Inflammatory macrophage treated with lipopolysaccharide for 1 hour (primary cell): Measurements from ENCODE around the gene DLK1.

ENCODE experiments used
- DNase-seq, 2 donors: peaks; one replicate each; pipeline ENCODE4 v3.0.0-alpha.2; 2020 to 2022

DLK1 gene

DNA sequence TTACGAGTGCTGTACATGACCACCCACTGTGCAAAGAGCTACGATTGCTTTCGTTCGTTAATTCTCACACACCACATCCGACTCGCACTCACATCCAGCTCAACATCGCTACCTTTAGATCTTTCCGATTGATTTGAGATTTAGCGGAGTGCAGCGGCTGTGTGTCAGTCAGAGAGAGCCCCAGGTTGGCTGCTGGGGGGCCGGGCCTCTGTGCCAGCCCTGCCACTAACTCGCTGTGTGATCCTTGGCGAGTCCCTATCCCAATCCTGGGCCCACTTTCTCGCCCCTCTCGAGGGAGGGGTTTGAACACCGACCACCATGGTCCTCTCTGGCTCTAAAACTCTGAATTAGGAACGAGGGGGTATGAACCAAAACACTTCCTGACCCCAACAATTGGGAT is 8.6 kb downstream of the DLK1 start:
- no peak for DNase-seq

DNA sequence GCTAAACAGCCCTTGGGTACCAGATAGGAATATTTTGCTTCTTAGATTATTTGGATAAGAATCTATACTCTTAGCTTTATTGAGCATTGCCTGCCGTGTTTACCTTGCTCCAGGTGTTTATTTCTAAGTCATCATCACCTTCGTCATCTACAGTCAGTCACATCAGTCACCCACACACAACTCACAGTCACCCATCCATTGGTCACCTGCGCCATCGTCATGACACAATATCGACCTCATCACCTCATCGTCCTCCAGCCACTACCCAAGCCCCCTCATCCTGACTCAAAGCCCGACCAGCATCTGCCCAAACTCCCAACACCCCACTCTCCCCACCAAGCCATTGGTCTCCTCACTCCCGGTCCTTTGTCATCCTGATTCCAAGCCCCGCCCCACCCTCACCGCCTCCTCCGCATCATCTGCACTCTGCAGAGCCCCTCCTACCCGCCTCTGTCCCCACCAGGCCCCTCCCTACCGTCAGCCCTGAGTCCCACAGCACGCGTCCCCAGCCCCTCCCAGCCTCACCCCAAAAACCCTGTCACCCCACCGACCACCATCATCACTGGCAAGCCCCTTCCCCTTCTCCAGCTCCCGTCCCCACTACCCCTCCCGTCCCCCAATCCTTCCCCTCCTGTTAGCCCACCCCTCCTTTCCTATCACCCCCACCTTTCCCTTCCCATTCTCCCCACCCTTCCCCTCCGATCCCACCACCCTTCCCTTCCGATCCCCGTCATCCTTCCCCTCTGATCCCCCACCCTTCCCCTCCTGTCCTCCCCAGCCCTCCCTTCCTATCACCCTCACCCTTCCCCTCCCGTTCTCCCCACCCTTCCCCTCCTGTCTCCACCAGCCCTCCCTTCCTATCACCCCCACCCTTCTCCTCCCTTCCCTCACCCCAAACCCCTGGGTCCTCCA is 9.8 kb downstream of the DLK1 start:
- DNase-seq, result no peak

DNA sequence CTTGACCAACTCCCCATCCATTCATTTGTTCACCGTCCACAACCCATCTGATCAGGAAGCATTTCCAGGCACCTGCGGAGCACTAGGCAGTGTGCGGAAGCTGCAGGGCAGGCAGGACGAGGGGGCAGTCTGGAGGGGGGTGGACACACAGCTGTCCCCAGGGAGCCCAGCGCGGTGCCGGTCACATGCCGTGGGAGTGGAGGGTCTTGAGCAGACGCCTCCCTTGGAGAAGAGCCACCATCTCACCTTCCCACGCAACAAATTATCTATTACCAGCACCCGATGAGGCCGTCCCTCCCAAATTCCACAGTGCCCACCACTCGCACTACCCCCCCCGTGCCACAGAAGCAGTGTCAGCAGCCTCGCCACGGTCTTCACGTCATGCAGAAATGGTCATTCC is 10.8 kb downstream of the DLK1 start:
- no peak for DNase-seq

DNA sequence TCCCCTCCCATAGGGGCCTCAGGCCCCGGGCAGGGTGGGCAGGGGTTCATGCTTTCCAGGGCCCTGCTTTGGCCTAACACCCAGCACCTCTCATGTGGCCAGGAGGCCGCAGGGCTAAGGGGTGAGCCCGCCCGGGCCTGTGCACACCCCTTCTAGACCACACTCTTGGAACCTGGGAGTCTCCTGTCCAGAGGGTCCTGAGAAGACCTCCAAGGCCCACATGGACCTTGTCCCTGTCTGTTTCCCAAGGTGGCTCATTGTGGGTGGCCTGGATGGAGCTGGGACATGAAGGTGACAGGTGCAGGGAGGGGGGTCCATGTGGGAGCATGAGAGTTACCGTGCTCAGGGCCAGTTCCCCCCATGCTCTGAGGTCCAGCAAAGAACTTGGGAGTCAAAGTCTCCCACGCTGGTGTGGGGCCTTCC is 11.6 kb downstream of the DLK1 start:
- no peak for DNase-seq

DNA sequence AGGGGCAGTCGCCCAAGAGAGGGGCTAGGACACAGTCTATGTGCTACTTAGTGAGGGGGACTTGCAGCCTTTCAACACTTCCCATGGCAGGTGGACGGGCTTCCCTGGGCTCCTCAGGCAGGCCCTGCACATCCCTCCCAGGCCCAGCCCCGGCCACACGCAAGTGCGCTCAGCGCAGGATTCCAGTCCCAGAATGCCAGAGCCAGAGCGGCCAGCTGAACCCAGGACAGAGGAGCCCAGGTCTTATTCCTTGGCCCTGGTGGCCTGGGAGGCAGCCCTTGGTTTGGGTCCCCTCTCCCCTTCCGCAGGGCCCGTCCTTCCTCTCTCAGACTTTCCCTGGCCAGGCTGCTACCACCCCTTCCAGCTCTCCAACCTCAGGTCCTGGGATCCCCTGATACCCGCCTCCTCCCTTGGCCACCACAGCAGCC is 12.0 kb downstream of the DLK1 start:
- DNase-seq, result no peak

DNA sequence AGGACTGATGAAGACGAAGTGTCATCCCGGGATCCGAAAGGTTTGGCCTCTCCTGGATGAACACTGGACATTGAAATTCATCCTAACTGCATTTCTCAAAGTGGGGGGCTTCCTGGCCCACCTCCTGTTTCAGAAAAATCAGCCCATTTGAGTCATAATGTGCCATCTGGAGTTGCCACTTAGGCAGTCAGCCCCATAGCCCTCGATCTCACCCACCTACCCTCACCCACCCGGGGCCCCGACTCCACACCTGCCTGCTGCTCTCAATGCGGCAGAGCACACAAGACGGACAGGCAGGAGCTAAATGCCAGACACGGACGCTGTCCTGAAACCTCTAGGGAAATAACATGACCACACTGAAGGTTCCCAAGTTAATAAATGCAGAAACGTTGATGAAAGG is 12.6 kb downstream of the DLK1 start:
- no peak for DNase-seq

DNA sequence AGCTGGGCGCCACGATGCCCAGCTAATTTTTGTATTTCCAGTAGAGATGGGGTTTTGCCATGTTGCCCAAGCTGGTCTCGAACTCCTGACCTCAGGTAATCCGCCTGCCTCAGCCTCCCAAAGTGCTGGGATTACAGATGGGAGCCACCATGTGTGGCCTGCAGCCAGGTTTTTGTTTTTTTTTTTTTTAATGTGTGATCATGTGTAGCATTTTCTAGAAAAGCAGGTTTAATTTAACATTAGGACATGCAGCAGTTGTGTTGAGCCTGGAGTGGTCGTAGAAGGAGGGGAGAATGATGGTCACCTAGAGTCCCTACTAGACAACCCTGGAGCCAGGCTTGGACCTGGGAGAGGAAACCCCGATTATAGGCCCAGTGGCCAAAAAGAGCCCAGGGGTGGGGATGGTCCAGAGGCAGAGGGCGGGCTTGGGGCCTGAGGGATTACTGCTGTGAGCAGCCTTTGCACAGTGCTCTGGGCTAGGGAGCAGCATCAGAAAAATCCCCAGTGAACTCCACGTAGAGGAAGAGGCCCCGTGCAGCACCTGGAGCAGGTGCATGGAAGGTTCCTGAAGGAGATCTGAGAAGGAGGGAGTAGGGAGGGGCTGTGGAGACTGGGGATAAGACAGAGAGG is 13.6 kb downstream of the DLK1 start:
- no peak for DNase-seq

DNA sequence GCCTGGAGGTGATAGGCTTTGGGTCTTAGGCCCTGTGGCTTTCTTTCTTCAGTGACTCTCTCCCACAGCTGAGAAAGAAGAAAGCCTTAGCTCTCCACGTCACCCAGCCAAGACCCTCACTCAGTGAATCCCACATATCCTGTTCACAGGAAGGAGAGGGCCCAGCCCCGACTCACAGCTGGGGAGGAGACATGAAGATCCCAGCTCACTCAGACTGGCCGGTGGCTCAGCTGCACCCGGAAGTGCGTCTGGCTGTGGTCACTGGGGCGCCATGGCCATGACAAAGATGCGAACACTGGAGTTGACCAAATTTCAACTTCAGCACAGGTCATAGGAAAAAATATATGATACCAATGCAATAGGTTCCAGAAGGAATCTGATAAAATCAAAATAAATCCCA is 14.2 kb downstream of the DLK1 start:
- DNase-seq, result no peak

DNA sequence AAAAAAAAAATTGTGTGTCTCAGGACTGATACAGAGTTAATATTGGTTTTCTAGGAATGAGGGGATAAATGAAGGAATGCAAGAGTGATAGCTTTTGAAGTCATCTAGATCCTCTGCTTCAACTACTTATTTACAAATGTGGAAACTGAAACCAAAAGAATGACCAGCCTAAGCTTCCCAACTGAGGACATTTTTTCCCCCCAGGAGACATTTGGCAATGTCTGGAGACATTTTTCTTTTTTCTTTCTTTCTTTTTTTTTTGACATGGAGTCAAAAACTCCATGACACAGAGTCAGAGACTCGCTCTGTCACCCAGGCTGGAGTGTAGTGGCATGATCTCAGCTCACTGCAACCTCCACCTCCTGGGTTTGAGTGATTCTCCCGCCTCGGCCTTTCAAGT is 15.3 kb downstream of the DLK1 start:
- no peak for DNase-seq

DNA sequence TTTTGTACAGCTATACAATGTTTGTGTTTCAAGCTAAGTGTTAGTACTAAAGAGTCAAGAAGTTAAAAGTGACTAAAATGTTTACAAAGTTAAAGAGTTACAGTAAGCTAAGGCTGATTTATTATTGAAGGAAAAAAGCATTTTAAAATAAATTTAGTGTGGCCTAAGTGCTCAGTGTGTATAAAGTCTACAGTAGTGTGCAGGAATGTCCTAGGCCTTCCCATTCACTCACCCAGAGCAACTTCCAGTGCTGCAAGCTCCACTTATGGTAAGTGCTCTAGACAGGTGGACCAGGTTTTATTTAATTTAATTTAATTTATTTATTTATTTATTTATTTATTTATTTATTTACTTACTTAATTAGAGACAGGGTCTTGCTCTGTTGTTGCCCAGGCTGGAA is 19.6 kb downstream of the DLK1 start:
- no peak for DNase-seq

DNA sequence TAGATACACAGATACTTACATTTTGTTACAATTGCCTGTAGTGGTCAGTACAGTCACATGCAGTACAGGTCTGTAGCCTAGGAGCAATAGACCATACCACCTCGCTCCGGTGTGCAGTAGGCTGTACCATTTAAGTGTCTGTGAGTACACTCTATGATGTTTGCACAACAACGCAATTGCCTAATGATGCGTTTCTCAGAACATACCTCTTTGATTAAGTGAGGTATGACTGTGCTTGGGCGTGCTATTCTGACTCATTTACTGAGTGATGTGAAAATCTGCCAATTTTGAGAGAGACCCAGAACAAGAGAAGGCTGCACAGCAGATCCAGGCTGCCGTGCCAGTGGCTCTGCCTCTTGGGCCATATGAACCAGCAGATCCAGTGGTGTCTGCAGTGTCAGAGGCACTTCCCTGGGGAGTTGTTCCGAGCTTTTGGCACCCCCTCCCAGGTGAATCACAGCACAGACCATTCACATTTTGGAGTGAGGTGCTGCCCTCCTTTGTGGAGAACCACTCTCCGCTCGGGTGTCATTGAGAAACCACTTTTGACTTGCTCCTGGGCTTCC is 20.4 kb downstream of the DLK1 start:
- DNase-seq, result no peak

DNA sequence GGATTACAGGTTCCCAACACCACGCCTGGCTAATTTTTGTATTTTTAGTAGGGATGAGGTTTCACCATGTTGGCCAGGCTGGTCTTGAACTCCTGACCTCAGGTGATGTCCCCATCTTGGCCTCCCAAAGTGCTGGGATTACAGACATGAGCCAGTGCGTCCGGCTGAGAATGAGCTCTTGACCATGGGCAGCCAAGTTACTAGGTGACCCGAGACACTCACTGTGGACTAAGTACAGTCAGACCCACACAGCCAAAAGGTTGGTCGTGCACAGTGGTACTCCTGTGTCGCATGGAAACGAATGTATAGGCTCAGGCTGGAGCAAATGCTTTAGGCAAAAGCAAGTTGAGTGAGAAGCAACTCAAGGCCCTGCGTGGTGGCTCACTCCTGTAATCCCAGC is 21.0 kb downstream of the DLK1 start:
- DNase-seq, result no peak

DNA sequence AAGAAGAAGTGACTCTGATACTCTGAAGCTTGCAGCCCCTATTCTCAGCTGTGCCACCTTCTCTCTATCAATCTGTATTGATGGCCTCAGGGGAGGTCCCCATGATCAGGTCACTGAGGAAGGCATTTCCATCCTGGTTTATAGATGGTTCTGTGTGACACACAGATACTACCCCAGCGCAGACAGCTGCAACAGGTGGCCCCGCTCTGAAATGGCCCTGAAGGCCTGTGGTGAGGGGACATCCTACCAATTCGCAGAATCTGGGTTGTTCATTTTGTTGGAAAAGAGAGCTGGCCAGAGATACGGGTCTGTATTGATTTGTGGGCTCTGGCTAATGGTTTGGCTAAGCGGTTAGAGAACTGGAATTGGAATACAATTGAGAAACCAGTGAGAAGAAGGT is 21.7 kb downstream of the DLK1 start:
- DNase-seq, result no peak

DNA sequence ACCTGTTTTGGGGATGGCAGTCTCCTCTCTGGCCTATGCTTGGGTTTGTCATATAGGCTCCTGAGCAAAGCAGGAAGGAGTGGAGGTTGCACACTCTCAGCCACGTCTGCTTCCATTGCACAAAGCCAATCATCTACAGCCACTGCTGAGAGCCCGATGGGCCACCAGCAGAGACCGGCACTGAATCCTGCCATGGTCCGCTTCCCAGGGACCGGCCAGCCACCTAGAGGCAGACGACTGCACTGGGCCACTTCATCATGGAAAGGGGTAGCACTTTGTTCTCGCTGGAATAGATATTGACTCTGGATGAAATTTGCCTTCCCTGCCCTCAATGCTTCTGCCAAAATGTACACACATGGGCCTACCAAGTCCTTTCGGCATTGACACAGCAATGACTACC is 22.3 kb downstream of the DLK1 start:
- DNase-seq, result no peak

DNA sequence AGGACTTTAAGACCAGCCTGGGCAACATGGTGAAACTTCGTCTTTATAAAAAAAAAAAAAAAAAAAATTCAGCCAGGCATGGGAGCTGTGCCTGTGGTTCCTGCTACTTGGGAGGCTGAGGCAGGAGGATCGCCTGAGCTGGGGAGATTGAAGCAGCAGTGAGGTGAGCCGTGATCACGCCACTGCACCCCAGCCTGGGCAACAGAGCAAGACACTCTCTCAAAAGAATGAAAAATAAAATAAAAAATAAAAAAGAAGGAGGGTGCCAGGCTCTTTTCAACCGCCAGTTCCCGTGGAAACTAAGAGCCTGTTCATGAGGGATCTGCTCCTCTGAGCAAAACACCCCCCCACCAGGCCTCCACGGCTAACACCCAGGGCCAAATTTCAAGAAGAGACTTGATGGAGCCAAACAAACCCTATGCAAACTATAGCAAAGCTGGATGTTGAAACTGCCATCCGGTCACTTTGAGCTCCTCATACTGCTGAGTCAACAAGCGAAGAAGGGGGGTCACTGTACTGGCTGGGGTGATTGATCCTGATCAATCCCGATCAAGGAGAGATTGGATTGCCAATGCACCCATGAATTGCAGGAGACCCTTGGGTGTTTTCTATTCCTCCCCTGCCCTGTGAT is 23.4 kb downstream of the DLK1 start:
- no peak for DNase-seq

DNA sequence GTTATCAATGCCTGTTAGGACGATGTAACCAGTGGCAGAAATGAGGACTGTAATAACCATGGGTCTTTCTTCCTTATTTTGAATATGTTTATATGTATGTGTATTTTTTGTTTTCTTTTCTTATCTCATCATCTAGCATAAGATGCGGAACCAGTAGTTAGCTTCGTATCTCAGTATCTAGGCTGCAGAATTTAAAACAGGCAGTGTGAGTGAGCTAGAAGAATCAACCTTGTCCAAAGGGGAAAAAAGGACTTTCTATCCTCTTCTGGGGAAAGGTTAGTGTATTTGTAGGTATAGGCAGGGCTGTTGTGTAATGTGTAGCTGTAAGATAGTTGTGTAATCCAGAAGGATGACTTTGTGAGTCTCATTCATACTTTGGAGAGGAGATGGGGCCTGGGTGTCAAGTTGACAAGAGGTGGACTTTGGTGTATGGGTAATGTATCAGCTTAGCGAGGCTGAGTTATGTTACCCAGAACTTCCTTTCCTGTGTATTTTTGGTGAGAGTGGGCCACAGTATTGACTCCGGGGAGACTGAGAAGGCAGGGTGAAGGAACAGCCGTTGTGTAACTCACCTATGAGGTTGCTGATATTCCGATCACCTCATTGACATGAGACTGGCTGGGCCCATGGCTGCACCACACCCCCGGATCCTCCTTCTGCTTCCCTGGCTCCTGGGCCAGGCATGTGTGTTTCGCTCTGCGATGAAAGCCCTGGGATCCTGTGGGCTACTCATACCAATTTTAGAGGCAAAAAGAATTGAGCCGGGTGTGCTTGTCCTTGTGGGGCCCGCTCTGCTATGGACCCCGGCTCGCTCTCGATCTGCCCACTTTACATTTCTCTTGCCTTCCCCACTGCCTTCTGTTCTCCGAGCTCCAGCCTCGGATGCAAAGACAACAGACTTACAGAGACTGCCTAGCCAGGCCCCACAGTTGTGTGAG is 24.3 kb downstream of the DLK1 start:
- no peak for DNase-seq

DNA sequence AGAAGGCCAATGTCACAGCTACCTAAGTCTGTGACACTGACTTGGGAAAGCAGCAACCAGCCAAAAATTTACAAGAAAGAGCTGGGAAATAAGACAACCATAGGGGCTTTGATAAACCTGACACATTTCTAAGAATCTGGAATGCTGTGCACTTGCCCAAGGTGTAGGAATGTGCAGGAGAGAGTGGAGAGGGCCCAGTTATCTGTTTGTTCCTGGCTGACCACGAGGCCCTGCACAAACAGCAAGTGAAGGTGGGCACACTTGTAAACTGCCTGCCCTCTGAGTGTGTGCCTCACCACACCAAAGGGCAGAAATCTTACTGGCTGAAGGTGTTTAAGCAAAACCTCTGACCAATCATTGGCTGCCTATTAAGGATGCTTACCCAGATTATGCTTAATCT is 27.3 kb downstream of the DLK1 start:
- no peak for DNase-seq

DNA sequence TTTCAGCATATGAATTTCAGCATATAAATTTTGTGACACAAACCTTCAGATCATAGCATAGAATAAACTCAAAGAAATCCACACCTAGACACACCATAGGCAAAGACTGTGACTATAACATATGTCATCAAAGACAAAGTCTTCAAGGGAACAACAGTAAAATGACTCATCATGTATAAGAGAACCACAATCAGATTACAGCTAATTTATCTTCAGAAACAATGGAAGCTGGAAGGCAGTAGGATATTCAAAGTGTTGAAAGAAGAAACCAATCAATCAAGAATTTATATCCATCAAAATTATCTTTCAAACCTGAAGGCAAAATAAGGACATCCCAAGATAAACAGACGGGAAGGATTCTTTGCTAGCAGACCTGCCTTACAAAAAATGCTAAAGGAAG is 29.0 kb downstream of the DLK1 start:
- DNase-seq, result no peak

DNA sequence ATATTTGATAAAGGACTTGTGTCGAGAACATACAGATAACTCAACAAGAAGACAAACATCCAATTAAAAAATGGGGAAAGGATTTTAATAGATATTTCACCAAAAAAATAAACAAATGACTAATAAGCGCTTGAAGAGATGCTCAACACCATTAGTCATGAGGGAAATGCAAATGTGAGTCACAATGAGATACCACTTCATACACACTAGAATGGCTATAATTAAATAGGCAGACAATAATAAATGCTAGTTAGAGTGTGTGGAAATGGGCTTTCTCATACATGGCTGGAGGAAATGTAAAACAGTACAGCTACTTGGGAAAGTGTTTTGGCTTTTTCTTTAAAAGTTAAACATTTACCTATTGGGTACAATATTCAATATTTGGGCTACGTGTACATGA is 34.8 kb downstream of the DLK1 start:
- DNase-seq, result peak in 1 of 2 donors; percentile 2

DNA sequence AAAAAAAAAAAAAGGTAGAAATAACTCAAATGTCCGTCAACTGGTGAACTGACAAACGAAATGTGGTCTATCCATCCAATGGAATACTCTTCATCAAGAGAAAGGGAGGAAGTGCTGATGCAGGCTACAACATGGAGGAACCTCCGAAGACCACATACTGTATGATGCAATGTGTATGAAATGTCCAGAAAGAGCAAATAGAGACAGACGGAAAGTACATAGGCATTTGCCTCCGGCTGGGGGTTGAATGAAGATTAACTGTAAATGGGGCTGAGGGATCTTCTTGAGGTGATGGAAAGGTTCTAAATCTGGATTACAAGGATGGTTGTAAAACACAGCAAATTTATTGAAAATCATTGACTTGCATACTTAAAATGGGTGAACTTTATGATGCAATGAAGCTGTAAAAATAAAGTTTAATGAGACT is 35.4 kb downstream of the DLK1 start:
- DNase-seq, result peak; percentile 20 to 27

DNA sequence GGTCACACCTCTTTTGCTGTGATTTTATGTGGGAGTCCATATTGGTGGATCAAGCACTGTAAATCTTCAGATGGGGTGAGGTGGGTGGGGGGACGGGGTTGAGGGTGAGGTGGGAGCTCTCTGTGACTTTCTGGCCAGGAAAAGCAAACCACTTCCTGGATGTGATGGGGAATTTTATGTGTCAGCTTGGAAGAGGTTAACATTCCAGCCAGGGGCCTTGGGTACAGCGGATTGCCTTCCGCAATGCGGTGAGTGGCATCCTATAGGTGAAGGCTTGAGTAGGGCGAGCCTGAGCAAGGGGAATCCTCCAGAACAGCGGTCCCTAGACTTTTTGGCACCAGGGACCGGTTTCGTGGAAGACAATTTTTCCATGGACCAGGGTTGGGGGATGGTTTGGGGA is 36.2 kb downstream of the DLK1 start:
- no peak for DNase-seq

DNA sequence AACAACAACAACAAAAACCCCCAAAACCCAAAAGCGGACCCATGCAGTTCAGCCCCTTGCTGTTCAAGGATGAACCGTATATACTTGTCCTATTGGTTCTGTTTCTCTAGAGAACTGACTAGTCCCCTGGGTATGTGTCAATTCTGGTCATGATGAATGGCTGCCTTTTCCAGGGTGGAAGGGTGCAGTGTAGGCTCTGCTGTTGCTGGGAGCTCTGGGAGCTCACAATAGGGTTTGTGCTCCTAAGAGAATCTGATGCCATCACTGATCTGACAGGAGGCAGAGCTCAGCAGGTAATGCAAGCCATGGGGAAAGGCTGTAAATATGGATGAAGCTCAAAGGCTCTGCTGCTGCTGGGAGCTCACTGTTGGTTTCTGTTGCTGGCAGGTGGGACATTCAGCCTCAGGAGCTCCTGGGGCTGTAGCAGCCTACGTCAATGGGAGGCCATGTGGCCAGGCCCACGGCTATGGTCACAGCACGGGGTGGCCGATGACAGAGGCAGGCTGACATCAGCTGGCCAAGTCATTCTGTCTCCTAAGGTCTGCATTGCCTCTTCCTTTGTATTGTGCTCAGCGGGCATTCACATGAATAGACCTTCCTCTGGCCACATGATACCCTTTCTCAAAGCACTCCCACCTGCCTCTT is 37.9 kb downstream of the DLK1 start:
- no peak for DNase-seq
